HG03103 (cell line): ENCODE measurements around the gene OR9Q1.
"Not testable (repeated sequence)": the region's sequence is repeated elsewhere in the genome, so short reads cannot be mapped to it uniquely, and the experiment has no call there.

Source experiments
- ATAC-seq: cut with Tn5 transposase; IDR thresholded peaks from one replicate; pipeline ENCODE4 v1.9.1; 2021; ENCODE audit warnings: low read depth; ENCODE audit not compliant: unreplicated experiment

Gene OR9Q1

GRCh38 chr11:58023435-58023931 is at the start of gene OR9Q1:
OR9Q1 (plus strand) TSS chr11:58023881; CDS start chr11:58179445, 155,564 bp downstream.
- ATAC-seq, result no peak

GRCh38 chr11:57974132-57974531 is 49.5 kb upstream of the OR9Q1 start:
- ATAC-seq, result no peak

GRCh38 chr11:57974848-57975601 is 48.7 kb upstream of the OR9Q1 start:
- ATAC-seq, result no peak

GRCh38 chr11:57977709-57978108 is 46.0 kb upstream of the OR9Q1 start:
- ATAC-seq, result no peak

GRCh38 chr11:57978686-57979531 is 44.8 kb upstream of the OR9Q1 start:
- ATAC-seq, result no peak

- ATAC-seq, result no peak
Measured at GRCh38 chr11:57979532-57980079, 44.1 kb upstream of the OR9Q1 start.

GRCh38 chr11:57980201-57980600 is 43.5 kb upstream of the OR9Q1 start:
- ATAC-seq, result no peak

- no peak for ATAC-seq
Measured at GRCh38 chr11:57981536-57981935, 42.1 kb upstream of the OR9Q1 start.

- no peak for ATAC-seq
Measured at GRCh38 chr11:57982776-57983175, 40.9 kb upstream of the OR9Q1 start.

- ATAC-seq, result no peak
Measured at GRCh38 chr11:57983191-57983590, 40.5 kb upstream of the OR9Q1 start.

- ATAC-seq, result not testable (repeated sequence)
Measured at GRCh38 chr11:57999523-57999922, 24.2 kb upstream of the OR9Q1 start.

GRCh38 chr11:58000021-58000420 is 23.7 kb upstream of the OR9Q1 start:
- ATAC-seq, result not testable (repeated sequence)

- ATAC-seq, result no peak
Measured at GRCh38 chr11:58000699-58001098, 23.0 kb upstream of the OR9Q1 start.

GRCh38 chr11:58003036-58003435 is 20.6 kb upstream of the OR9Q1 start:
- ATAC-seq, result no peak

- no peak for ATAC-seq
Measured at GRCh38 chr11:58003591-58003990, 20.1 kb upstream of the OR9Q1 start.

- ATAC-seq, result no peak
Measured at GRCh38 chr11:58004664-58005063, 19.0 kb upstream of the OR9Q1 start.

- ATAC-seq, result no peak
Measured at GRCh38 chr11:58006940-58007339, 16.7 kb upstream of the OR9Q1 start.

- no peak for ATAC-seq
Measured at GRCh38 chr11:58011771-58012170, 11.9 kb upstream of the OR9Q1 start.

GRCh38 chr11:58024601-58025091 is 965 bp downstream of the OR9Q1 start:
- no peak for ATAC-seq

GRCh38 chr11:58027341-58027740 is 3.7 kb downstream of the OR9Q1 start:
- no peak for ATAC-seq
